ENCODE data around the gene INAFM2. TPM values are rescaled to one million over a fixed set of nuclear protein-coding genes. Genes with fewer than 3 reads are reported as not detected.

Gene INAFM2
- total and polyA plus RNA-seq, 4 donors, result 3.3 to 5.7 (median 4.4) TPM

DNA sequence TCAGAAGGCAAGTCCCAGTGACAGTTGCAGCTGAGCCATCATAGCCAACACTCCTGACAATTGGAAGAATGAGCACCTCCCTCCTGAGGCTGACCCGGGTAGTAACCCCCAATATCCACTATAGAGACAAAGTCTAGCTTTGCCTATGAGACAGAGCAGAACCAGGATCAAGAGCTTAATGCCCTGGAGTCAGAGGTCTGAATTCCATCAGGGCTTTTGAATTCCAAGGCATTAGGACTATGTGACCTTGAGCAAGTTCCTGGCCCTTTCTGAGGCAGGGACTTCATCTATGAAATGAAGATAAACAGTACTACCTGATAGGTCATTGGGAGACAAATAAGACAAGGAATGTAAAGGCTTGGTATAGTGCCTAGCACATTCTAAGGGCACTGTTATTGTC is 3.1 kb upstream of the INAFM2 start:
- Histone ChIP-seq H3K27ac (ENCODE audit: low read depth in 1 of 2, low read length in 2 of 2) (no peak overlapping the region), H3K4me1 (ENCODE audit: control insufficient read depth in 4 of 4, insufficient read depth in 4 of 4, low read length in 3 of 4) (peaks cover 0 to 11% (median 6%) of the 10 kb centered on the region in 4 donors), H3K27me3 (ENCODE audit: control insufficient read depth in 4 of 4, insufficient read depth in 4 of 4, low read length in 3 of 4) (no peaks in the 10 kb centered on the region), H3K4me3 (ENCODE audit: low read depth in 1 of 3, low read length in 3 of 3) (no peak overlapping the region), H3K9ac (ENCODE audit: low read depth in 1 of 2, low read length in 2 of 2) (no peak overlapping the region), H3K36me3 (ENCODE audit: control insufficient read depth in 4 of 4, insufficient read depth in 3 of 4, low read depth in 1 of 4, low read length in 3 of 4) (no peaks in the 10 kb centered on the region), H3K9me3 (ENCODE audit: control insufficient read depth in 4 of 4, low read length in 3 of 4) (no peaks in the 10 kb centered on the region)
- TF ChIP-seq TAF1 (conservative IDR thresholded peaks at IDR 0.05) (no peak), FOXA1 (IDR thresholded peaks at IDR 0.05) (no peak), CTCF (IDR thresholded peaks at IDR 0.05; ENCODE audit: low read depth, low read length, missing input control) (no peak), HNF4A (conservative IDR thresholded peaks at IDR 0.05) (no peak)
- no peak for DNase-seq (ENCODE audit: low spot score)
- 100% methylated on average over 1 of the region's 1 CpG for WGBS

- Histone ChIP-seq H3K9me3 (ENCODE audit: control insufficient read depth in 4 of 4, low read length in 3 of 4) (no peaks in the 10 kb centered on the region), H3K27ac (ENCODE audit: low read depth in 1 of 2, low read length in 2 of 2) (no peak overlapping the region), H3K9ac (ENCODE audit: low read depth in 1 of 2, low read length in 2 of 2) (no peak overlapping the region), H3K36me3 (ENCODE audit: control insufficient read depth in 4 of 4, insufficient read depth in 3 of 4, low read depth in 1 of 4, low read length in 3 of 4) (peaks cover 0 to under 1% (median 0%) of the 10 kb centered on the region in 4 donors), H3K4me3 (ENCODE audit: low read depth in 1 of 3, low read length in 3 of 3) (no peak overlapping the region), H3K27me3 (ENCODE audit: control insufficient read depth in 4 of 4, insufficient read depth in 4 of 4, low read length in 3 of 4) (no peaks in the 10 kb centered on the region), H3K4me1 (ENCODE audit: control insufficient read depth in 4 of 4, insufficient read depth in 4 of 4, low read length in 3 of 4) (peaks cover 0 to 11% (median 6%) of the 10 kb centered on the region in 4 donors)
- 0% methylated on average over 2 of the region's 2 CpGs for WGBS
- TF ChIP-seq RAD21 (IDR thresholded peaks at IDR 0.05) (peak; percentile 84 to 85), CTCF (IDR thresholded peaks at IDR 0.05; ENCODE audit: low read depth, low read length, missing input control) (peak; percentile 94), YY1 (IDR thresholded peaks at IDR 0.05) (peak; percentile 49), FOXA2 (IDR thresholded peaks at IDR 0.05) (no peak), HNF4G (IDR thresholded peaks at IDR 0.05) (no peak)
- no peak for DNase-seq (ENCODE audit: low spot score)
Observed at GRCh38 chr15:40320931-40321371, 2.5 kb upstream of the INAFM2 start.

DNA sequence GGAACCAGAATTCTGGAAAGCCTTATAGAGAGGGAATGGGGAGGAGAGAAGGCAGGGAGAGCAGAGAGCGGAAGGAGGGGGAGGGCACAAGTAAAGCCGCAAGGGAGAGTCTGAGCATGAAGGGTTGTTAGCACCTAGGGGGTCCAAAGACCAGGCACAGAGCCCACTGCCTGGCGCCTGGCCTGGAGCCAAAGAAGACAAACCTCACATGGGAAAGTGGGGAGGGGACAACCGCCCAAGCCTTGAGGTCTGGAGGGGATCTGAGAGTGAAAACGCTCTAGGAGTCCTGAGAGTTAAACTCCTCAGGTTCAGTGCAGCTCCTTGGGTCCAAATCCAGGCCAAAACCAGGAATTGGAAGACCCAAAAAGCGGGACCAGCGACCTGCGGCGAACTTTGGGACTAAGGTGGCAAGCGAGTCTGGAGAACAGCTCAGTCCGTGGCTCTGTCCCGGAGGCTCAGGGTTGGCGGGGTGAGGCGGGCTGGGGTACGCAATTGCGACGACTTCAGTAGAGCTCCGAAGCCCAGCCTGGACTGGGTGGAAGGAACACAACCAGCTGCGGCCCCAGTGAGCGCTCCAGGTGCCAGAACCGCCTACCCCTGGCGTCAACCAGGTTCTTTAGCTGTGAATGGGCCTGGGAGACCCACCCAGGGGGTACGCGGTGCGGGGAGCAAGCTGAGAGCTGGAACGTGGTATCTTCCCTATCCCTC is 807 bp upstream of the INAFM2 start:
- 54% methylated on average over 26 of the region's 26 CpGs for WGBS
- Histone ChIP-seq H3K27ac (ENCODE audit: low read depth in 1 of 2, low read length in 2 of 2) (peak overlapping the region in 1 of 2 donors; percentile 56), H3K9me3 (ENCODE audit: control insufficient read depth in 4 of 4, low read length in 3 of 4) (no peaks in the 10 kb centered on the region), H3K27me3 (ENCODE audit: control insufficient read depth in 4 of 4, insufficient read depth in 4 of 4, low read length in 3 of 4) (no peaks in the 10 kb centered on the region), H3K4me1 (ENCODE audit: control insufficient read depth in 4 of 4, insufficient read depth in 4 of 4, low read length in 3 of 4) (peaks cover 0 to 11% (median 6%) of the 10 kb centered on the region in 4 donors), H3K9ac (ENCODE audit: low read depth in 1 of 2, low read length in 2 of 2) (no peak overlapping the region), H3K36me3 (ENCODE audit: control insufficient read depth in 4 of 4, insufficient read depth in 3 of 4, low read depth in 1 of 4, low read length in 3 of 4) (peaks cover 0 to 1% (median 0%) of the 10 kb centered on the region in 4 donors), H3K4me3 (ENCODE audit: low read depth in 1 of 3, low read length in 3 of 3) (peak overlapping the region in 2 of 3 donors; percentile 37 to 86)
- no peak for TF ChIP-seq HNF4A (conservative IDR thresholded peaks at IDR 0.05)
- TF ChIP-seq TAF1 (conservative IDR thresholded peaks at IDR 0.05), result no peak
- TF ChIP-seq SP1 (IDR thresholded peaks at IDR 0.05), result no peak
- TF ChIP-seq YY1 (IDR thresholded peaks at IDR 0.05), result no peak
- no peak for TF ChIP-seq NR2F2 (IDR thresholded peaks at IDR 0.05)
- TF ChIP-seq RXRA (IDR thresholded peaks at IDR 0.05), result no peak
- no peak for TF ChIP-seq JUND (IDR thresholded peaks at IDR 0.05)
- TF ChIP-seq, protein P1, sequence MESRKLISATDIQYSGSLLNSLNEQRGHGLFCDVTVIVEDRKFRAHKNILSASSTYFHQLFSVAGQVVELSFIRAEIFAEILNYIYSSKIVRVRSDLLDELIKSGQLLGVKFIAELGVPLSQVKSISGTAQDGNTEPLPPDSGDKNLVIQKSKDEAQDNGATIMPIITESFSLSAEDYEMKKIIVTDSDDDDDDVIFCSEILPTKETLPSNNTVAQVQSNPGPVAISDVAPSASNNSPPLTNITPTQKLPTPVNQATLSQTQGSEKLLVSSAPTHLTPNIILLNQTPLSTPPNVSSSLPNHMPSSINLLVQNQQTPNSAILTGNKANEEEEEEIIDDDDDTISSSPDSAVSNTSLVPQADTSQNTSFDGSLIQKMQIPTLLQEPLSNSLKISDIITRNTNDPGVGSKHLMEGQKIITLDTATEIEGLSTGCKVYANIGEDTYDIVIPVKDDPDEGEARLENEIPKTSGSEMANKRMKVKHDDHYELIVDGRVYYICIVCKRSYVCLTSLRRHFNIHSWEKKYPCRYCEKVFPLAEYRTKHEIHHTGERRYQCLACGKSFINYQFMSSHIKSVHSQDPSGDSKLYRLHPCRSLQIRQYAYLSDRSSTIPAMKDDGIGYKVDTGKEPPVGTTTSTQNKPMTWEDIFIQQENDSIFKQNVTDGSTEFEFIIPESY (IDR thresholded peaks at IDR 0.05), result no peak
- TF ChIP-seq, protein P2, sequence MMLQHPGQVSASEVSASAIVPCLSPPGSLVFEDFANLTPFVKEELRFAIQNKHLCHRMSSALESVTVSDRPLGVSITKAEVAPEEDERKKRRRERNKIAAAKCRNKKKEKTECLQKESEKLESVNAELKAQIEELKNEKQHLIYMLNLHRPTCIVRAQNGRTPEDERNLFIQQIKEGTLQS (IDR thresholded peaks at IDR 0.05), result no peak
- TF ChIP-seq, protein P3, sequence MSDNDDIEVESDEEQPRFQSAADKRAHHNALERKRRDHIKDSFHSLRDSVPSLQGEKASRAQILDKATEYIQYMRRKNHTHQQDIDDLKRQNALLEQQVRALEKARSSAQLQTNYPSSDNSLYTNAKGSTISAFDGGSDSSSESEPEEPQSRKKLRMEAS (IDR thresholded peaks at IDR 0.05), result no peak
- TF ChIP-seq, protein P4, sequence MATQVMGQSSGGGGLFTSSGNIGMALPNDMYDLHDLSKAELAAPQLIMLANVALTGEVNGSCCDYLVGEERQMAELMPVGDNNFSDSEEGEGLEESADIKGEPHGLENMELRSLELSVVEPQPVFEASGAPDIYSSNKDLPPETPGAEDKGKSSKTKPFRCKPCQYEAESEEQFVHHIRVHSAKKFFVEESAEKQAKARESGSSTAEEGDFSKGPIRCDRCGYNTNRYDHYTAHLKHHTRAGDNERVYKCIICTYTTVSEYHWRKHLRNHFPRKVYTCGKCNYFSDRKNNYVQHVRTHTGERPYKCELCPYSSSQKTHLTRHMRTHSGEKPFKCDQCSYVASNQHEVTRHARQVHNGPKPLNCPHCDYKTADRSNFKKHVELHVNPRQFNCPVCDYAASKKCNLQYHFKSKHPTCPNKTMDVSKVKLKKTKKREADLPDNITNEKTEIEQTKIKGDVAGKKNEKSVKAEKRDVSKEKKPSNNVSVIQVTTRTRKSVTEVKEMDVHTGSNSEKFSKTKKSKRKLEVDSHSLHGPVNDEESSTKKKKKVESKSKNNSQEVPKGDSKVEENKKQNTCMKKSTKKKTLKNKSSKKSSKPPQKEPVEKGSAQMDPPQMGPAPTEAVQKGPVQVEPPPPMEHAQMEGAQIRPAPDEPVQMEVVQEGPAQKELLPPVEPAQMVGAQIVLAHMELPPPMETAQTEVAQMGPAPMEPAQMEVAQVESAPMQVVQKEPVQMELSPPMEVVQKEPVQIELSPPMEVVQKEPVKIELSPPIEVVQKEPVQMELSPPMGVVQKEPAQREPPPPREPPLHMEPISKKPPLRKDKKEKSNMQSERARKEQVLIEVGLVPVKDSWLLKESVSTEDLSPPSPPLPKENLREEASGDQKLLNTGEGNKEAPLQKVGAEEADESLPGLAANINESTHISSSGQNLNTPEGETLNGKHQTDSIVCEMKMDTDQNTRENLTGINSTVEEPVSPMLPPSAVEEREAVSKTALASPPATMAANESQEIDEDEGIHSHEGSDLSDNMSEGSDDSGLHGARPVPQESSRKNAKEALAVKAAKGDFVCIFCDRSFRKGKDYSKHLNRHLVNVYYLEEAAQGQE (IDR thresholded peaks at IDR 0.05), result no peak
- no peak for DNase-seq (ENCODE audit: low spot score)

All from liver (tissue), 9 donors.